ENCODE results near the gene HOXA4. TPM values are rescaled to one million over a fixed set of nuclear protein-coding genes. Genes with fewer than 3 reads are reported as not detected.

The HOXA4 gene
- total and polyA plus RNA-seq, 2 of the 4 experiments (the other 2 are of a cell fraction): 0.36 to 8.0 TPM

GRCh38 chr7:27121684-27122076 lies 8.9 kb downstream of the HOXA4 start:
- BruUV-seq (replicated peaks): no TSS peak
- intact Hi-C loops (cut with micrococcal nuclease) (loop anchor here (2.0 to 5.0 kb wide), 2 partner anchors 23 to 919 kb away; partner anchors contain the start of genes CBX3 and HNRNPA2B1), in situ Hi-C loops (cut with MboI; ENCODE audit: low sequenced_read_pairs) (no loop called here), dilution Hi-C loops (cut with HindIII; ENCODE audit: low sequenced_read_pairs, unreplicated experiment) (no loop called here)
- H3K79me1 ChIP-seq (ENCODE audit: low read depth in 1 of 2, low read length in 2 of 2): peaks cover 5 to 48% of the 10 kb centered on the region in 2 experiments; a peak in 3 of 4 replicates
- H3K4ac ChIP-seq (ENCODE audit: low read depth, low read length): peak overlapping the region; percentile 98
- H3K27ac ChIP-seq (ENCODE audit: insufficient read depth, low read length): peak overlapping the region; percentile 99
- H4K91ac ChIP-seq (ENCODE audit: insufficient read depth, low read depth, low read length): peak overlapping the region; percentile 96
- ATAC-seq (ENCODE audit: low read depth) (no peak), DNase-seq (peak; percentile 23)
- peak overlapping the region; percentile 88 for H2BK5ac ChIP-seq (ENCODE audit: low read depth, low read length, poor library complexity, severe bottlenecking)
- peak overlapping the region; percentile 67 for H3K18ac ChIP-seq (ENCODE audit: low read depth, low read length)
- TF ChIP-seq CTCF (conservative IDR thresholded peaks at IDR 0.05; ENCODE audit: low read depth, low read length): no peak
- peak; percentile 34; the same call in 1 of the 2 replicates for TF ChIP-seq CHD1 (IDR thresholded peaks at IDR 0.05; ENCODE audit: low read depth, low read length)
- TF ChIP-seq NFE2L2 (IDR thresholded peaks at IDR 0.05; ENCODE audit: low read depth, low read length): no peak
- H3K9me3 ChIP-seq (ENCODE audit: control insufficient read depth, insufficient read depth, low read length): no peaks in the 10 kb centered on the region
- H3K4me1 ChIP-seq (ENCODE audit: control insufficient read depth, insufficient read depth, low read length): peaks cover 36% of the 10 kb centered on the region
- peak overlapping the region; percentile 84 for H2AFZ ChIP-seq (replicated peaks; ENCODE audit: low read length, poor library complexity)
- peak overlapping the region; percentile 63 for H2BK20ac ChIP-seq (ENCODE audit: low read depth, low read length)
- H2BK120ac ChIP-seq (ENCODE audit: low read depth, low read length): peak overlapping the region; percentile 94
- no peaks in the 10 kb centered on the region for H3K27me3 ChIP-seq (ENCODE audit: control insufficient read depth, insufficient read depth, low read length)
- H2AK9ac ChIP-seq (replicated peaks; ENCODE audit: low read depth, low read length, poor library complexity): no peak overlapping the region
- H4K20me1 ChIP-seq (ENCODE audit: insufficient read depth, low read length): 0 out of 2 replicates have a peak, but pooled peaks cover 2% of the 10 kb centered on the region
- H4K8ac ChIP-seq (ENCODE audit: low read depth in 2 of 2, low read length in 2 of 2): peak overlapping the region; percentile 90 to 93; a peak in 3 of 4 replicates
- peak overlapping the region; percentile 92 for H4K5ac ChIP-seq (ENCODE audit: low read depth, low read length)
- H3K4me3 ChIP-seq (ENCODE audit: insufficient read depth, low read depth, low read length): peak overlapping the region; percentile 48
- CTCF ChIA-PET: interaction anchor here (0.6 to 1.2 kb wide), 2 partner anchors 23 to 40 kb away, joined by 3 read pairs; no protein-coding TSS in a partner anchor
- H2AK5ac ChIP-seq (ENCODE audit: low read depth, low read length): 0 out of 2 replicates have a peak overlapping the region, but pooled peaks have one; percentile 76
- peak overlapping the region; percentile 95 for H3K4me2 ChIP-seq (ENCODE audit: low read depth, low read length)
- H3K56ac ChIP-seq (ENCODE audit: extremely low read depth, insufficient read depth, low read length): peak overlapping the region; percentile 76
- peaks cover 5% of the 10 kb centered on the region; the same call in 1 of the 2 replicates for H3K36me3 ChIP-seq (ENCODE audit: control insufficient read depth, insufficient read depth, low read length)
- peak overlapping the region; percentile 80 for H3K23ac ChIP-seq (ENCODE audit: low read depth, low read length)
- H3K14ac ChIP-seq (replicated peaks; ENCODE audit: low read depth, low read length): peak overlapping the region; percentile 94
- H3K9ac ChIP-seq (ENCODE audit: low read depth, low read length): peak overlapping the region; percentile 96
- POLR2A ChIA-PET (ENCODE audit: unreplicated experiment): interaction anchor here (1.5 kb wide), 1 partner anchor 16 kb away, joined by 3 read pairs; no protein-coding TSS in a partner anchor
- H3K9me1 ChIP-seq (ENCODE audit: insufficient read depth, low read length): peaks cover 12% of the 10 kb centered on the region
- WGBS, 2 experiments (ENCODE audit: extremely low coverage in 2 of 2, insufficient read length in 1 of 2): 0% methylated on average over 2 of the region's 7 CpGs; no CpG with 5 or more reads in 1 of the 2 experiments
- peak overlapping the region; percentile 64 for H2BK15ac ChIP-seq (ENCODE audit: low read depth, low read length)

All from IMR-90 (cell line).